ENCODE results near the gene NRM. TPM values are rescaled to one million over a fixed set of nuclear protein-coding genes. Genes with fewer than 3 reads are reported as not detected.

The NRM gene
- total RNA-seq, 1 experiment from 2014 or later = 5.3 TPM

- peak; percentile 96 for DNase-seq (ENCODE audit: unreplicated experiment)
- TF ChIP-seq CTCF (IDR thresholded peaks at IDR 0.05; ENCODE audit: unreplicated experiment) = no peak
- POLR2A ChIA-PET = interaction anchor here (0.7 to 13.9 kb wide), 19 partner anchors 8 to 713 kb away, joined by 3 to 477 read pairs (median 5); partner anchors contain the start of genes DDR1, DHX16, FLOT1 and MDC1
Measured at GRCh38 chr6:30686908-30687658, 3.7 kb downstream of the NRM start.

GRCh38 chr6:30686009-30686907, 4.5 kb downstream of the NRM start, which contains the start of gene PPP1R18:
PPP1R18 (minus strand) TSS chr6:30686645; CDS start chr6:30686018, 627 bp downstream.
- H3K9me3 Mint-ChIP-seq (ENCODE audit: unreplicated experiment) = no peaks in the 10 kb centered on the region
- H3K36me3 Mint-ChIP-seq (ENCODE audit: insufficient read depth, unreplicated experiment) = peaks cover 27% of the 10 kb centered on the region
- peak; percentile 74 for DNase-seq (ENCODE audit: unreplicated experiment)
- peak within 1 kb of the TSS; percentile 94 for H3K4me3 Mint-ChIP-seq (ENCODE audit: unreplicated experiment)
- H3K27ac Mint-ChIP-seq (ENCODE audit: low read depth, unreplicated experiment) = peak within 1 kb of the TSS; percentile 80
- intact Hi-C loops (cut with micrococcal nuclease) = loop anchor here (1.0 to 5.0 kb wide), 3 partner anchors 31 to 191 kb away; partner anchors contain the start of gene MDC1
- TF ChIP-seq CTCF (IDR thresholded peaks at IDR 0.05; ENCODE audit: unreplicated experiment) = no peak
- BruUV-seq (replicated peaks) = TSS peak; percentile 30
- CTCF ChIA-PET = interaction anchor here (0.7 to 17.5 kb wide), 4 partner anchors 10 to 54 kb away, joined by 3 to 537 read pairs (median 5); partner anchors contain the start of genes MDC1 and TUBB
- no peaks in the 10 kb centered on the region for H3K27me3 Mint-ChIP-seq (ENCODE audit: insufficient read depth, unreplicated experiment)
- peaks cover 71% of the 10 kb centered on the region for H3K4me1 Mint-ChIP-seq (ENCODE audit: insufficient read depth, unreplicated experiment)
- POLR2A ChIA-PET = interaction anchor here (0.6 to 6.5 kb wide), 12 partner anchors 13 to 425 kb away, joined by 3 to 251 read pairs (median 4); partner anchors contain the start of genes DDR1, DHX16, MDC1 and TUBB

More at GRCh38 chr6:30686908-30687658, 3.7 kb downstream of the NRM start:
- CTCF ChIA-PET = interaction anchor here (0.6 to 5.5 kb wide), 7 partner anchors 8 to 196 kb away, joined by 3 to 62 read pairs (median 7); no protein-coding TSS in a partner anchor
- H3K9me3 Mint-ChIP-seq (ENCODE audit: unreplicated experiment) = no peaks in the 10 kb centered on the region
- intact Hi-C loops (cut with micrococcal nuclease) = loop anchor here (1.0 to 5.0 kb wide), 3 partner anchors 30 to 190 kb away; partner anchors contain the start of gene MDC1
- H3K27ac Mint-ChIP-seq (ENCODE audit: low read depth, unreplicated experiment) = peak overlapping the region; percentile 80
- peak overlapping the region; percentile 94 for H3K4me3 Mint-ChIP-seq (ENCODE audit: unreplicated experiment)
- no peaks in the 10 kb centered on the region for H3K27me3 Mint-ChIP-seq (ENCODE audit: insufficient read depth, unreplicated experiment)
- peaks cover 19% of the 10 kb centered on the region for H3K36me3 Mint-ChIP-seq (ENCODE audit: insufficient read depth, unreplicated experiment)
- peaks cover 66% of the 10 kb centered on the region for H3K4me1 Mint-ChIP-seq (ENCODE audit: insufficient read depth, unreplicated experiment)
- no TSS peak for BruUV-seq (replicated peaks)

GRCh38 chr6:30685157-30686008, 5.4 kb downstream of the NRM start:
- peak; percentile 56 for DNase-seq (ENCODE audit: unreplicated experiment)
- TF ChIP-seq CTCF (IDR thresholded peaks at IDR 0.05; ENCODE audit: unreplicated experiment) = peak; percentile 19
- ChIA-PET CTCF (interaction anchor here (0.6 to 17.5 kb wide), 8 partner anchors 10 to 221 kb away, joined by 3 to 537 read pairs (median 4); partner anchors contain the start of genes MDC1 and TUBB), POLR2A (interaction anchor here (0.6 to 6.5 kb wide), 16 partner anchors 10 to 425 kb away, joined by 3 to 251 read pairs (median 4); partner anchors contain the start of genes DDR1, DHX16, MDC1 and MRPS18B)
- no peaks in the 10 kb centered on the region for H3K27me3 Mint-ChIP-seq (ENCODE audit: insufficient read depth, unreplicated experiment)
- intact Hi-C loops (cut with micrococcal nuclease) = loop anchor here (1.0 to 5.0 kb wide), 3 partner anchors 32 to 191 kb away; partner anchors contain the start of gene MDC1
- H3K4me1 Mint-ChIP-seq (ENCODE audit: insufficient read depth, unreplicated experiment) = peaks cover 71% of the 10 kb centered on the region
- H3K27ac Mint-ChIP-seq (ENCODE audit: low read depth, unreplicated experiment) = peak overlapping the region; percentile 80
- H3K4me3 Mint-ChIP-seq (ENCODE audit: unreplicated experiment) = peak overlapping the region; percentile 94
- H3K9me3 Mint-ChIP-seq (ENCODE audit: unreplicated experiment) = no peaks in the 10 kb centered on the region
- H3K36me3 Mint-ChIP-seq (ENCODE audit: insufficient read depth, unreplicated experiment) = peaks cover 36% of the 10 kb centered on the region
- no TSS peak for BruUV-seq (replicated peaks)

All from MCF 10A (cell line).